ENCODE results near the gene LRFN2.

Gene LRFN2

GRCh38 chr6:40521496-40521895 is 65.7 kb downstream of the LRFN2 start:
- H3K27ac Mint-ChIP-seq: no peak overlapping the region
- no peak overlapping the region for H3K4me3 Mint-ChIP-seq
- no peaks in the 10 kb centered on the region for H3K36me3 Mint-ChIP-seq
- no peaks in the 10 kb centered on the region for H3K27me3 Mint-ChIP-seq
- H3K9me3 Mint-ChIP-seq: no peaks in the 10 kb centered on the region
- H3K4me1 Mint-ChIP-seq: peaks cover 8% of the 10 kb centered on the region

DNA sequence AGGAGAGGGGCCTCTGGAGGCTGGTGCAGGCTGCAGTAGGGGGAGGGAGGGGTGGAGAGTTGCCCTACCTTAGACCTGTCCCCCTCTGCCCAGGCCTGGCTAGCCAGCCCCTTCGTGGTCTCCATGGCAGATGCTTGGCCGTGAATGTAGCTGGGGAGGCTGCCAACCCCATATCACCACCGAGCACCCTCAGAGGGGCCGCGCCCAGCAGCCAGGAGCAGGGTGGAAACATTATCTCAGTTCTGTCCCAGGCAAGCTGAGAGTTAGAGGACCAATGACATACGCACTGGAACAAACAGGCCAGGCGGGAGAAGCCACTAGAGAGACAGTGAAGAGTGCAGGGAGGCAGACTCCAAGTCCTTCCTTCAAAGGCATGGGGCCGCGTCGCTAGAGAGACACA is 66.5 kb downstream of the LRFN2 start:
- H3K36me3 Mint-ChIP-seq: no peaks in the 10 kb centered on the region
- no peak overlapping the region for H3K27ac Mint-ChIP-seq

GRCh38 chr6:40520084-40520483 is 67.1 kb downstream of the LRFN2 start:
- Mint-ChIP-seq H3K27me3 (no peaks in the 10 kb centered on the region), H3K4me1 (peaks cover 8% of the 10 kb centered on the region), H3K9me3 (no peaks in the 10 kb centered on the region), H3K36me3 (no peaks in the 10 kb centered on the region), H3K27ac (no peak overlapping the region), H3K4me3 (no peak overlapping the region)

More for the DNA sequence above, 66.5 kb downstream of the LRFN2 start:
- Mint-ChIP-seq H3K9me3 (no peaks in the 10 kb centered on the region), H3K4me3 (no peak overlapping the region), H3K27me3 (no peaks in the 10 kb centered on the region), H3K4me1 (peaks cover 8% of the 10 kb centered on the region)

DNA sequence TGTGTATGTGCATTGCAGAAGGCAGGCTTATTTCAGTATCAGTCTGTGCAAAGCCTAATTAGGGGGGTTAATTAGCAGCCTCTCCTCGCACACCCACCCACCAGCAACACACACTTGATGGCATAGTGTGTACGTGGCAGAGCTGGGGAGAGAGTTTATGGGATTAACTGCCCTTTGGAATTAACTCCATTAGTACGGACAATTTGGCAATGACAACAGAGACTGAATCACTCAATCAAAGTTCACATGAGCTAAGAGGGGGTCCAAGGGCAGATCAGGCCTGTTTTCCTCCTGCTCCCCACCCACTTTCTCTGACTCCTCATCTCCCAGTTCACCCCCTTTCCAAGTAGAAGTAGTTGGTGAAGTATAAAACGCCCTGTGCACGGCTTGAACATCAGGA is 69.5 kb downstream of the LRFN2 start:
- H3K27me3 Mint-ChIP-seq: no peaks in the 10 kb centered on the region
- H3K4me1 Mint-ChIP-seq: peaks cover 8% of the 10 kb centered on the region
- no peaks in the 10 kb centered on the region for H3K36me3 Mint-ChIP-seq
- no peak overlapping the region for H3K27ac Mint-ChIP-seq
- no peaks in the 10 kb centered on the region for H3K9me3 Mint-ChIP-seq
- H3K4me3 Mint-ChIP-seq: no peak overlapping the region

- no peaks in the 10 kb centered on the region for H3K36me3 Mint-ChIP-seq
- no peak overlapping the region for H3K27ac Mint-ChIP-seq
- no peak overlapping the region for H3K4me3 Mint-ChIP-seq
- peaks cover 18% of the 10 kb centered on the region for H3K4me1 Mint-ChIP-seq
- H3K9me3 Mint-ChIP-seq: no peaks in the 10 kb centered on the region
- H3K27me3 Mint-ChIP-seq: no peaks in the 10 kb centered on the region
Measured at GRCh38 chr6:40516429-40516828, 70.7 kb downstream of the LRFN2 start.

DNA sequence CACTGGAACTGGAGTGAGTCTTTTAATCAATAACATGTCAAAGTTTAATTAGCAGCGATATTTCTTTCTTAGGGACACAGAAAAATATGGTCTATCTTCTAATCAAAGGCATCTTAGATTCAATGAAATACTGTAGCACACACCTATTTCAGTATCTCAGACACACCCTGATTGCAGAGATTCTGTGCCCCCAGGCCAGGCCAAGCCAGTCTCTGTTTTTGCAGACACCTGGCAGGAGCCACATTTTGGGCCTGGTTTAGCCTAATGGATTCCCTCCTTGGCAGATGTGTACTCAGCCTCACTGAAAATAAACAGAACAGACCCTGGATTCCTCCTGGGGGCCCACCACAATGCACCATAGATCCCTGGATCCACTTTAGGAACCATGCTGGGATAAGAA is 74.8 kb downstream of the LRFN2 start:
- Mint-ChIP-seq H3K36me3 (no peaks in the 10 kb centered on the region), H3K4me1 (peaks cover 16% of the 10 kb centered on the region), H3K9me3 (no peaks in the 10 kb centered on the region), H3K27ac (no peak overlapping the region), H3K27me3 (no peaks in the 10 kb centered on the region), H3K4me3 (no peak overlapping the region)

- H3K4me3 Mint-ChIP-seq: no peak overlapping the region
- no peaks in the 10 kb centered on the region for H3K9me3 Mint-ChIP-seq
- no peak overlapping the region for H3K27ac Mint-ChIP-seq
- H3K4me1 Mint-ChIP-seq: peaks cover 16% of the 10 kb centered on the region
- no peaks in the 10 kb centered on the region for H3K27me3 Mint-ChIP-seq
- H3K36me3 Mint-ChIP-seq: no peaks in the 10 kb centered on the region
Measured at GRCh38 chr6:40511884-40512283, 75.3 kb downstream of the LRFN2 start.

- no peaks in the 10 kb centered on the region for H3K9me3 Mint-ChIP-seq
- no peak overlapping the region for H3K27ac Mint-ChIP-seq
- no peaks in the 10 kb centered on the region for H3K27me3 Mint-ChIP-seq
- no peak overlapping the region for H3K4me3 Mint-ChIP-seq
- peaks cover 16% of the 10 kb centered on the region for H3K4me1 Mint-ChIP-seq
- no peaks in the 10 kb centered on the region for H3K36me3 Mint-ChIP-seq
Measured at GRCh38 chr6:40510442-40510841, 76.7 kb downstream of the LRFN2 start.

GRCh38 chr6:40509716-40510260 is 77.4 kb downstream of the LRFN2 start:
- H3K4me3 Mint-ChIP-seq: no peak overlapping the region
- no peak overlapping the region for H3K27ac Mint-ChIP-seq
- H3K27me3 Mint-ChIP-seq: no peaks in the 10 kb centered on the region
- no peaks in the 10 kb centered on the region for H3K36me3 Mint-ChIP-seq
- no peaks in the 10 kb centered on the region for H3K9me3 Mint-ChIP-seq
- peaks cover 16% of the 10 kb centered on the region for H3K4me1 Mint-ChIP-seq

- no peaks in the 10 kb centered on the region for H3K36me3 Mint-ChIP-seq
- no peak overlapping the region for H3K4me3 Mint-ChIP-seq
- H3K4me1 Mint-ChIP-seq: peaks cover 16% of the 10 kb centered on the region
- no peaks in the 10 kb centered on the region for H3K27me3 Mint-ChIP-seq
- H3K27ac Mint-ChIP-seq: no peak overlapping the region
- no peaks in the 10 kb centered on the region for H3K9me3 Mint-ChIP-seq
Measured at GRCh38 chr6:40509086-40509485, 78.1 kb downstream of the LRFN2 start.

- Mint-ChIP-seq H3K4me1 (peaks cover 12% of the 10 kb centered on the region), H3K27ac (no peak overlapping the region), H3K27me3 (no peaks in the 10 kb centered on the region), H3K36me3 (no peaks in the 10 kb centered on the region), H3K4me3 (no peak overlapping the region), H3K9me3 (no peaks in the 10 kb centered on the region)
Measured at GRCh38 chr6:40506954-40507353, 80.2 kb downstream of the LRFN2 start.

DNA sequence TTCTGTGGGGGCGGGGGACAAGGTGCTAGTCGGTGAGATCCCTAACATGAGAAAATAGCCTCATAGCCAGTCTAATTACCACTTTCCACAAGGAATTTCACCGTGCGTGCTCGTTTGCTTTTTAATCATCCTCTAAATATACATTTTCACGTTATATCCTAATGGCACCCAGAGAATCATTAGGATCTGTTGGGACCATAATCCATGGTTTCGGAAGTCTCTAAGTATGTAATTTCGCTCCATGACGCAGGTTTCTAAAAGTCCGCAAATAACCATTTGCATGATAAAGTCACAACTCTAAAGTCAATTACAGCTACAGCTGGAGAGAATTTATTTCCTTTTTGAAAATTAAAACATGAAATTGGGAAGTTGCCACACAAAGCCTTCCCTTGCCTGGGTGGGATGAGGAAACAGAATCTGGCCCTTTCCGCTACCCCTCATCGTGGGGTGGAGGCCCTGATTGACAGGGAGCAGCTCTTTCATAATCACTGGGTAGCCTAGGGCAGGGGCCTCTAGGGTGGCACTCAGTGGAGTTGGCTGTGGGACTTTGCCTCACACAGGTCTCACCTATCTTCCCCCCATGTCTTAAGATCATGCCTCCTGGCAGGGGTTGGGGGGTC is 81.9 kb downstream of the LRFN2 start:
- peak overlapping the region; percentile 69 for H3K27ac Mint-ChIP-seq
- H3K27me3 Mint-ChIP-seq: no peaks in the 10 kb centered on the region

DNA sequence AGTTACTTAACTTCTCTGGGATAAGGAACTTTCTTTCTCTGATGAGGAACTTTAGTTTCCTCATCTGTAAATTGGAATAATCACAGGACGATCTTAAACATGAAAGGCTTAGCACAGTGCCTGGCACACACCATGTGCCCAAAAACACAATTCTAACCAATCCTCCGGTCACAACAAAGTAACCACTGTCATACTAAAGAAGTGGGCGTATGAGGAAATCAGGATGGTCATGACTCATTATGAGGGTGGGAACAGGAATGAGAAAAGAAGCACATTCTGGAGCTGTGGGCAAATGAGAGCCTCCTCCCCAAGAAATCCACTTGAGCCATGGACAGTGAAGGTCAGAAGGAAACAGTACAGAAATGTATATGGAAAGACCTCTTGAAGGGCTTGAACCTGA is 82.9 kb downstream of the LRFN2 start:
- Mint-ChIP-seq H3K27ac (no peak overlapping the region), H3K4me1 (no peaks in the 10 kb centered on the region), H3K27me3 (no peaks in the 10 kb centered on the region), H3K36me3 (no peaks in the 10 kb centered on the region), H3K4me3 (no peak overlapping the region), H3K9me3 (no peaks in the 10 kb centered on the region)

More for the DNA sequence above, 81.9 kb downstream of the LRFN2 start:
- H3K4me3 Mint-ChIP-seq: no peak overlapping the region
- no peaks in the 10 kb centered on the region for H3K9me3 Mint-ChIP-seq
- no peaks in the 10 kb centered on the region for H3K4me1 Mint-ChIP-seq
- no peaks in the 10 kb centered on the region for H3K36me3 Mint-ChIP-seq

DNA sequence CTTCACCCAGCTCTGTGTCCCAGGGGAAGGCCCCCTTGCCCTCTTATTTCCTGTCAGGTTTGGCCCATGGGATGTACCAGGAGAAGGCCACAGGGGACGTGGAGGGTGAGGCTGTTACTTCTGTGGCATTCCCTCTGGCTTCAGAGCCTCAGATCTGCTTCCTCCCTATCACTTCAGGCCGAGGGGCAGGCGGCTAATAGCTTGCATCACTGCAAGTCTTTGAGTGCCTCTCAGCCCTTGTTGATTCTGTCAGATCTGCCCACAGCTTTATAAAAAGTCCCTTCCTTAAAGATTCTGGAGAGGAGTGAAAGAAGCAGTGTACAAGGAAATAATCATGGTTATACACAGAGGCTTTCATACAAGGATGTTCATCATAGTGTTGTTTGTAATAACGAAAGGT is 86.9 kb downstream of the LRFN2 start:
- no peak overlapping the region for H3K27ac Mint-ChIP-seq
- H3K4me3 Mint-ChIP-seq: no peak overlapping the region
- H3K9me3 Mint-ChIP-seq: no peaks in the 10 kb centered on the region
- H3K27me3 Mint-ChIP-seq: no peaks in the 10 kb centered on the region
- H3K4me1 Mint-ChIP-seq: no peaks in the 10 kb centered on the region
- H3K36me3 Mint-ChIP-seq: no peaks in the 10 kb centered on the region

- H3K4me1 Mint-ChIP-seq: no peaks in the 10 kb centered on the region
- H3K4me3 Mint-ChIP-seq: no peak overlapping the region
- H3K27me3 Mint-ChIP-seq: no peaks in the 10 kb centered on the region
- H3K36me3 Mint-ChIP-seq: no peaks in the 10 kb centered on the region
- no peaks in the 10 kb centered on the region for H3K9me3 Mint-ChIP-seq
- no peak overlapping the region for H3K27ac Mint-ChIP-seq
Measured at GRCh38 chr6:40499215-40499614, 87.9 kb downstream of the LRFN2 start.

GRCh38 chr6:40498148-40498547 is 89.0 kb downstream of the LRFN2 start:
- Mint-ChIP-seq H3K27ac (no peak overlapping the region), H3K4me3 (no peak overlapping the region), H3K4me1 (no peaks in the 10 kb centered on the region), H3K9me3 (no peaks in the 10 kb centered on the region), H3K27me3 (no peaks in the 10 kb centered on the region), H3K36me3 (no peaks in the 10 kb centered on the region)

DNA sequence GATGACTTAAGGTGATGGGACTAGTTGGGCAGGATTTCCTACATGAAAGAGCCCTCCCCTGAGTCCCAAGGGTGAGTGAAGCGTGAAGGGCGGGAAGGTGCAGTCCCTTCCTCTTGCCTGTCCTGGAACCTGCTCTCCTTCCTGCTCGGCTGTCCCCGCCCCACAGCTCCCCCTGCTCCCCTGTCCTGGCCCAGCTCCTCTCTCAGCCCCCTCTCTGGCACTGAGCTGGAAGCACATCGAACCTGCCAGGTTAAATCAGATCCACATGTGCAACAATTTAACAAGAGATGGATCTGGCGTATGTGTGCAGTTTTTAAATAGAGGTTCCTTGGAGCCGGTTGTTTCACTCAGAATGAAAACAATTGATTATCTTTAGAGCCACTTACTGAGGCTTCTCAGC is 95.0 kb downstream of the LRFN2 start:
- Mint-ChIP-seq H3K27ac (no peak overlapping the region), H3K4me3 (no peak overlapping the region), H3K36me3 (no peaks in the 10 kb centered on the region), H3K27me3 (no peaks in the 10 kb centered on the region), H3K9me3 (no peaks in the 10 kb centered on the region), H3K4me1 (no peaks in the 10 kb centered on the region)
